Gastroesophageal sphincter (tissue), 3 donors: ENCODE measurements around the gene MEGF11.

Experiments used
- CTCF ChIP-seq, 4 experiments: fragments of 200-600 bp in 2 of 4; fragments of 450-650 bp in 2 of 4; sonication (generic) in 1 of 4; IDR thresholded peaks; one replicate each; pipeline ENCODE4 v1.5.1; 2017 to 2019; ENCODE audit warnings: antibody characterized with exemption in 4 of 4, mild to moderate bottlenecking in 2 of 4, moderate library complexity in 2 of 4
- EP300 ChIP-seq: sonication (generic); formaldehyde crosslinking; IDR thresholded peaks from one replicate; pipeline ENCODE4 v1.6.1; 2017; ENCODE audit warnings: antibody characterized with exemption, mild to moderate bottlenecking
- POLR2A ChIP-seq, 2 donors: fragments of 450-650 bp; IDR thresholded peaks; one replicate each; pipeline ENCODE4 v1.6.1; 2017; ENCODE audit warnings: antibody characterized with exemption in 2 of 2, mild to moderate bottlenecking in 2 of 2, moderate library complexity in 1 of 2
- POLR2AphosphoS5 ChIP-seq: sonication (generic); formaldehyde crosslinking; IDR thresholded peaks from one replicate; pipeline ENCODE4 v1.6.1; 2017; ENCODE audit warnings: antibody characterized with exemption

DNA sequence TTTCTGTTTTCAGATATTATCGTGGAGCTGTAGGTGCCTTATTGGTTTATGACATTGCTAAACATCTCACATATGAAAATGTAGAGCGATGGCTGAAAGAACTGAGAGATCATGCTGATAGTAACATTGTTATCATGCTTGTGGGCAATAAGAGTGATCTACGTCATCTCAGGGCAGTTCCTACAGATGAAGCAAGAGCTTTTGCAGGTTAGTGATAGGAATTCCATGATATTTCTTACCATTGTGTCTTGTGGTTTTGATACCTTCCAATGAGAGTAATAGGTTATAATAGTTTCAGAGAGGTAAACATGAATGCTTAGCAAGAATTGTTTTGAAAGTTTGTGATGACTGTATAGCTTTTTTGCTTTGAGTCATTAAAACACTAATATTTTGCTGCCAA is 375.8 kb downstream of the MEGF11 start:
- TF ChIP-seq EP300 (no peak), POLR2A (IDR thresholded peaks at IDR 0.05) (no peak), CTCF (IDR thresholded peaks at IDR 0.05) (no peak), POLR2AphosphoS5 (no peak)
